NAMALWA (cell line): ENCODE results near the gene AQR.
"Not testable (repeated sequence)": the region's sequence is repeated elsewhere in the genome, so short reads cannot be mapped to it uniquely, and the experiment has no call there.

Experiments
- DNase-seq: peaks from one replicate; pipeline ENCODE4 v3.0.0-alpha.2; 2015; ENCODE audit warnings: low spot score

Gene AQR

DNA sequence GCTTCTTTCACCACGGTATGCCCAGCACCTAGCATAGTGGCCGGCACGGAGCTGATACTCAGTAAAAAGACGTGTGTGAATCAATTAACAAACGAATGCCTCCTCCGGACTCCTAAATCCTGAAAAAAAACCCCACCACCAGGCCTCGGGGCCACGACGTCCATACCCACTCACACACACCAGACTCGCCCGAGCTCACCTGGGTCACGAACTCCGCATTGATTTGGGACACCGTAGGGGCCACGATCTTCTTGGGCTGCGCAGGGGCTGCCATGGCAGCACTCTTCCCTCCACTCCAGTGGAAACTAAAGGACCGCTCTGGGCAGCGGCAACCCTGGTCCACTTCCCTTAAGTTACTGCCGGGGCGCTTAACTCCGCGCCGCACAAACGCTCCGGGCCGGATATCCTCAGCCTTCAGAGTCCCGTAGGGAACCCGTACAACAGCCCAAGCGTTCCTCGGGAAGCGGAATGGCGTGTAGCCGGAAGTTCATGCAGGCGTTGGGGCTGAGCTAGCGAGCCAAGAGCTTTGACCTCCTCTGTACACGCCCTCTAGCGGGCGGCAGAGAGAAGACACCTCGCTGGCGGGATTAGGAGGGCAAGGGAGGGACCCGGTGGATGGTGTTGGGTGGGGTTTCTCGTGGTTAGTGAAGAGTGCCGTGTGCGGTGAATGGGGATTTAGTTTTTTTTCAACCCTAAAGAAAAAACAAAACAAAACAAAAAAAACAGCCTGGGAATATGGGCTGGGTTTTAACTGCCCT lies at the start of gene AQR:
Gene AQR (minus strand): TSS at position 403 of the 758 bp plus-strand sequence. CDS start 129 bp downstream, at position 274.
- DNase-seq, result peak; percentile 97

DNA sequence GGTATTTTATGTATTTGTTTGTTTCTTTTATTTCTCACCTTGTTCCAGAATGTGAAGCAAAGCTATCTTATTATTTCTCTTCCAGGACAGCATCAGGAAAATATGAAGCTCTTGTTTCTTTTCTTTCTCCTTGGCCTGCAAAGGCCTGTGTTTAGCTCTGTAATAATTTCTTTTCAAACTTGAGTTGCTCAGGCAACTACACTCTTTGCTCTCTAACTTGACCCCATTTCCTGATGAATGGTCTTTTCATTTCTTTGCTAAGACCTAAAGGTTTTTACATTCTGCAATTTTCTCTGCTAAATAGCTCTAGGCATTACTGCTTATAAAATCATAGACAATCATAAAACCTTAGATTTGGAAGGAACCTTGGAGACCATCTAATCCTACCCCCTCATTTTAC lies 44.7 kb upstream of the AQR start:
- DNase-seq, result no peak

DNA sequence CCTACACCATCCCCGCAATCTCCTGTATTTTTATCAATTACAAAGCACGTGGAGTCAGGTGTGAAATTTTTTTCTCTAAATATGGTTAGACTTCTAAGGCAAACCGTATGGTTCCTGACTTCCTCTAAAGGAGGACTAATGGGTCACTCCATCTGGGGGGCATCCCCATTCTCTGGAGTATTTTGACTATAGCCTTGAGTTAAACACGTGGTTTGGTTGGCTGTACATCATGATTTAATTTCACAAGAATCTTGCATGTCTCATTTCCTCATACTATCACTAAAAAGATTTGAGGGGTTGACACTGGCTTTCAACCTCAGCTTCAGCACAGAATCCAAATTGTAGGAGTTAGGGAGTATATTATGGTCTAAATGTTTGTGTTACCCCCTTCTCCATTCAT lies 43.8 kb upstream of the AQR start:
- no peak for DNase-seq

DNA sequence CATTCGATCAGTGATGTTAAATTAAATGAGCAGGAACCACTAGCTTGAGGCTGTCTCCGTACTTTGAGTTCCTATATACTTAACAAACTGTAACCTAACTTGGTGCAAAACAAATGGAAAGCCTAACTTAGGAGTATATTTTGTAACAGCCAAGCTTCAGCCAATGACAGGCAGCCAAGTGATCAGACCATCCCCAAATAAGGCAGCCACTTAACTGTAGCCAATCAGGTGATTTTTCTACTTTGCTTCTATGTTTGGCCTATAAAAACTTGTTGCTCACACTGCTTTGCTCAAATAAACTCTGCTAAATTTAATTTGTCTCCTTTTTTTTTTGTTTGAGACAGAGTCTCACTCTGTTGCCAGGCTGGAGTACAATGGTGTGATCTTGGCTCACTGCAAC lies 37.9 kb upstream of the AQR start:
- DNase-seq, result no peak

DNA sequence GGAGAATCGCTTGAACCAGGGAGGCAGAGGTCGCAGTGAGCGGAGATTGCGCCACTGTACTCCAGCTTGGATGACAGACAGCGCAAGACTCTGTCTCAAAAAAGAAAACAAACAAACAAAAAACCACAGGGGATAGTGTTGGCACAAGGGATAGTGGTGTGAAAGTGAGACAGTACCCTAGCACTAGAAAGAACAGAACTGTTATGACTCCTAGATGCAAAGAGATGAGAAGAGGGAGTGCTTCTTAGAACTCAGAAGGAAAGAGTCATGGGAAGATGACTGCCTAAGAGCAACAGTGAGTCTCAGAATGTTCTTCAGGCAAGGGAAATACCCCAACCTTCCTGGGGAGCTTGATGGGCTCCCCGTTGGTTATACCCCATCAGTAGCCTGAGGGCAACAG lies 36.4 kb upstream of the AQR start:
- no peak for DNase-seq

DNA sequence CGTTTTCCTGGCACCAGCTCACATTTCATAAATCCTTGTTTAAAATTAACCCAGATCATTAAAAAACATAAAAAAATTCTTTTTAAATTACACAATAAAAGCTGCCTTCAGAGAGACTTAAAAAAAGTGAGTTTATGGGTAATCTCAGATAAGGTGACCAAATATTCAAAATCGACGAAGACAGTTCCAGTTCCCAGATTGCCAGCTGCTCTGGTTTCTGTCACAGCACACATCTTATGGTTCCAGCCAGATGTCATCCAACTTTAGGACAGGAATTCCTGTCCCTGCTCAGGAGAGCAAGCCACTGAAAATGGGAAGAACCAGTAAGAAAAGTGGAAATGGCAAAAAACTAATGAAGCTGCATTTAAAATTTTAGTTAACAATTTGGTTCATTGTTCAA lies 34.4 kb upstream of the AQR start:
- DNase-seq, result no peak

DNA sequence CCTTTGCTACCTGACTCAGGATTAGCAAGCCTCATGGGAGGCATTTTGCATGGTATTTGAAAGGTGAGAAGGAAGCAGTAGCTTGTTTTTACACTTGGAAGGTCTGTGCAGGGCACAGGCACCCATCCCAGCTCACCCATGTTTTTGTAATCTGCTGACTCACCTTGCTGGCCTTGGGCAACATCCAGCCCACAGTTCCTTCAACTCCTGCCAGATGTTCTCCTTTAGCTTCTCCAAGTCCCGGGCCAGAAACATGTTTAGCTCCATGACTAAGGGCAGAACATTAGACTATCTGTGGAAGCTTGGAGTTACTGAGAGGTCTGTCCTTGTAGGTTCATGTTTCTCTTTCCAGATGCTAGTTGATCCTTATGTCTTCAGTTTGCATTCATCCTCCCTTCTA lies 31.0 kb upstream of the AQR start:
- DNase-seq, result no peak

DNA sequence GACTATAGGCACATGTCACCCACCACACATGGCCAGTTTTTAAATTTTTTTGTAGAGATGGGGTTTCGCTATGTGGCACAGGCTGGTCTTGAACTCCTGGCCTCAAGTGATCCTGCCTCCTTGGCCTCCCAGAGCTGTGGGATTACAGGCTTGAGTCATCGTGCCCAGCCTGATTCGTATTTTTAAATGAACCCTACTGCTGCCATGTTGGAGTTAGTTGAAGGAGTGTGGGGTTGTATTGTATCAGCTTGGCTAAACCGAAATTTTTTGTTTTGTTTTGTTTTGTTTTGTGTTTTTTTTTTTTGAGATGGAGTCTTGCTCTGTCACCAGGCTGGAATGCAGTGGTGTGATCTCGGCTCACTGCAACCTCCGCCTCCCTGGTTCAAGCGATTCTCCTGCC lies 30.4 kb upstream of the AQR start:
- DNase-seq, result no peak

DNA sequence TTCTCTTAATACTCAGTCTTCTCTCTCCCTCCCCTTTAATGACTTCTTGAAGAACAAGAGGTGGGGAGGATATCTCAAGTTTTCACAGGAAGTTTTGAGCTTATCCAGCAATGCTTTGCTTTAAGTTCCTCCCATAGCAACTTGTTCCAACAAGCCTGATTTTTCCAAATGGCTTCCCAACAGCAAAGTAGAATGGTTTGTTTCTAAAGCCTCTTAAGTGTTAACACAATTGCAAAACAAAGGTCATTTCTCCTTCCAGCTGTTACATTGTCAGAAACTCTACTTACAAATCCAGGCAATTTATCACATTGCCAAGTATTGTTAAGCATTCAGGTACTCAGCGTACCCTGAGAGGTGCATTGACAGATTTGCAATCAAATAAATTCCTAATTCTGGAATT lies 25.4 kb upstream of the AQR start:
- DNase-seq, result no peak

DNA sequence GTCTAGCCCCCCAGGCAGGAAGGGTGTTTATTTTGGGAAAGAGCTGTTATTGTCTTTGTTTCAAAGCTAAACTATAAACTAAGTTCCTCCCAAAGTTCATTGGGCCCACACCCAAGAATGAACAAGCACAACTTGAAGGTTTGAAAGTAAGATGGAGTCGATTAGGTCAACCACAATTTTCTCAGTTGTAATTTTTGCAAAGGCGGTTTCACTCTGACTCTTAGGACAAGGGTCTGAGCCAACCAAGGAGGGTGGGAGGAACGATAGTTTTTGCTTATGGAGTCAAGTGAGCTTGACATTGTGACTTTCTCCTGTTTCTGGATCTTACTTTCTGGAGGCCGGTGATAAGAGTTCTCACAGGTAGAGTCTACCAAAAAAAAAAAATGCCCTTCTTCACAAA lies 24.3 kb upstream of the AQR start:
- no peak for DNase-seq

DNA sequence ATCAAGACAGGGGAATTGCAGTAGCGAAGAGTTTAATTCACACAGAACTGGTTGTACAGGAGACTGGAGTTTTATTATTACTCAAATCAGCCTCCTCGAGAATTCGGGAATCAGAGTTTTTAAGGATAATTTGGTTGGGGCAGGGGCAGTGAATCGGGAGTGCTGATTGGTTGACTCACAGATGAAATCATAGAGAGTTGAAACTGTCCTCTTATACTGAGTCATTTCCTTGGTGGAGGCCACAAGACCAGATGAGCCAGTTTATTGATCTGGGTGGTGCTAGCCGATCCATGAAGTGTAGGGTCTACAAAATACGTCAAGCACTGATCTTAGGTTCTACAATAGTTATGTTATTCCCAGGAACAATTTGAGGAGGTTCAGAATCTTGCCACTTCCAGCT lies 23.9 kb upstream of the AQR start:
- no peak for DNase-seq

DNA sequence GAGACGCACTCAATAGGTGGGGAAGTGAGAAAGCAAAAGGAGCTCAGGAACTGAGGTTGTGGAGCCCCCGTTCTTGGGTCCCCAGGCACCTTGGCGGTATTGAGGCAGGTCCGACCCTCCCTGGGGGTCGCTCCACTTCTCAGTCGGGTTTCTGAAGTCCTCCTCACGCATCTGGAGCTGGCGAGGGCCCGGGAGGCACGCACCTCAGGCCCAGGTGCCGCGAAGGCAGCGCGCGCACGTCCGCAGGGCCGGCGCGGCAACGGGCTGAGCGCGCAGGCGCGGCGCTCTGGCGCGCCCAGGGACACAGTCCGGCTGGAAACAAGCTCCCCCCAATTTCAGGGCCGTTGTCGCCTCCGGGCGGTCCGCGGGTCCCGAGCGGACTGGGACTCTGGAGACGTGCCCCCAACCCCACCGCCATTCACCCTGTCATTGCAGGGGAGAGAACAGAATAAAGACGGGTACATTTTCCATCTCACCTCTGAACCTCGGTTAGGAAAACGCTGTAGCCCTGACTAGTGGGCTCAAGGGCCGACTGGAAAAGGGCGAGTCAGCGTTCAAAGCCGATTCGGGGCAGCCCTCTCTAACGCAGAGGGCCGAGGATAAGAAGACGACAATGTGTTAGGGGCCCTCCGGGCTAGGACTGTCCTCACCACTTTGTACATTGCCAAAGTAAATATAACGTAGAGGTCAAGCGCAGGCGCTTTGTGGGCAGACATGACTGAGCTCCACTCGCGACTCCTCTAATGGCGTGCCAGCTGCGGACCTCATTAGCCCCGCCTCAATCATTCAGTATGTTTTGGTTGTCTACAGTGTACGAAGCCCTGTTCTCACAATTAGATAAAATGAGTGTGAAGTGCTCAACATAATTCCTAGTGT lies 18.7 kb upstream of the AQR start, which contains the start of gene ZNF770:
Gene ZNF770 (minus strand): TSS at position 261 of the 876 bp plus-strand sequence. CDS start 4,853 bp downstream, outside the sequence.
- DNase-seq, result peak; percentile 82

DNA sequence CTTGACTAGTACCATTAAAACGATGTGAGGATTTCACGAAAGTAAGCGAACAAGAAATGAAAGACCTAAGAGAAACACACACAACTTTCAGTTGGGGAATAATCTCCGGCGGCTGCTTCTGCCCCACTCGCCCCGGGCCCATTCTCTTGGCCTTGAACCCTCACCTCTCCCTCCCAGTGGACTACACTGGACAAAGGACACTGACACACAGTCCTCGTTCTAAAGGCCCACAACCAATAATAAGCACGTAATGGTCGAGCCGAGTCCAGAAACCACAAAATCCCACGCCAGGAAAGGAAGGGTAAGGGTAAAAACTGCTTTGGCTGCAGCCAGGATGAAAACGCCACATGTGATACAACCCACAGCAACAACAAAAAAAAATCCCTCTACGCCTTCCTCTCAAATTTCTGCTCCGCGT lies 18.1 kb upstream of the AQR start:
- no peak for DNase-seq

DNA sequence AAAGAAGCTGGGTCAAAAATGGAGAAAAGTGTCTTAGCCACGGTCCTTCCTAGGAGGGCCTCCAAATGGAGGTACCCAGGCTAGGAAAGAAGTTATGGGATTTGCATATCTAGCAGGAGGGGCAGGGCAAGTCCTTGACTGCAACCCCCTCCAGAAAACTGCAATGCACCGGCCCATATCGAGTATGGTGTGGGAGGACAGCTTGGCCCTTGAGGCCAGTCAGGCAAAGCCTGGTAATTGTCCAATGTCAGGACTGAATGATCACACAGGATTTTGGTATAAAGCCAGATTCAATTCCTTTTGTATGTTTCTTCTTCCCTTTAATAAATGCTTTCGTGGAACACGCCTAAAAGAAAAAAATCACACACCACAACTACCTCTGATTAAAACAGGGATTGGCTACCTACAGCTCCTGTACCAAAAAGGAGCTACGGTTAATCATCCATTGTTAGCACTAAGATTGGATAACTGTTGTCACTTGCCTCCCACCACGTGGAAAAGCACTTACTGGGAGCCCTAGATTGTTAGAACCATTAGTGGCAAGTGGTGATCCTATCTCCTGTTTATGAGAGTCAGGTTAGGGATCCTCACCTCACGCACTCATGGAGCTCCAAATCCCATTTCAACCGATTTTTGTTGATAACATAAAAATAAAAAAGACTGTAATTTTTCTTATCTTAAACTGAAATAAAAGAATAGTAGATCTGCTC lies 17.4 kb upstream of the AQR start:
- peak; percentile 22 for DNase-seq

DNA sequence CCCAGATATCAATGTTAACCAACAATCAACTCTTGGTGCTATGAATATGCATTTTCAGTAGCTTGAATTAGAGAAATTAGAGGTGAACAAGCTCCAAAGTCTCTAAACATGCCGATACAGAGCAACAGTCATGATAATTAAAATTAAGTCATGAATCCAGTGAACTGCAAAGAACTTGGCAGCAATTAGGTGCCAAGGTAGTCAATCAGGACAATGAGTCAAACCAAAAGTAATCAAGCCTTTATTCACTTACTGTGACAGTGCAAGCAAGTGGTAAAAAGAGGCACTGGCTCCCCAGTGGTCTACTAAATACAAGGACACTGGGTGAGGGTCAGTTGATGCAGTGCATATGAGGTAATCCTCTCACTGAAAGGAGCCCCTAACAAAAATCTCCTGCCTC lies 16.8 kb upstream of the AQR start:
- DNase-seq, result no peak

DNA sequence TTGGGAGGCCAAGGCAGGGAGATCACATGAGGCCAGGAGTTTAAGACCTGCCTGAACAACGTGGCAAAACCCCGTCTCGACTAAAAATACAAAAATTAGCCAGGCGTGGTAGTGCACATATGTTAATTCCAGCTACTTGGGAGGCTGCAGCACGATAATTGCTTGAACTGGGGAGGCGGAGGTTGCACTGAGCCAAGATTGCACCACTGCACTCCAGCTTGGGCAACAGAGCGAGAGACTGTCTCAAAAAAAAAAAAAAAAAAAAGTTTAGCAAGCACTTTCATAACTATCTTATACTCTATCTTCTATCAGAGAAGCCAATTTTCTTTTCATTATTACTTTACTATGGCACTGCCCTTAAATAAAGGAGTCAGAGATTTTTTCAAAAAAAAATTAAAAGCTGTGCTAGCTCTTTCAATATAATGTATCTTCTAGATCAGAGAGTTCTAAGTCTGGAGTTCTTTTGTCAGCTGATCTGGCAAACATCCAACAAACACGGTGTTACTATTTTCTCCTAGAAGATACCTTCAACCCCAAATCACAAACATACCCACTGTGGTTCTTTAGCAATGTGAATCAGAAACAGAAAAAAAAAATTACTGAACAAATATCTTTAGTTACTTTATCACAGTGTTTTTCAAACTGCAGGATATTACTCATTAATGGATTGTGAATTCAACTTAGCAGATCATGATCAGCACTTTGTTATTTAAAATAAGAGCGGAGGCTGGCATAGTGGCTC lies 15.5 kb upstream of the AQR start:
- DNase-seq, result peak; percentile 53

DNA sequence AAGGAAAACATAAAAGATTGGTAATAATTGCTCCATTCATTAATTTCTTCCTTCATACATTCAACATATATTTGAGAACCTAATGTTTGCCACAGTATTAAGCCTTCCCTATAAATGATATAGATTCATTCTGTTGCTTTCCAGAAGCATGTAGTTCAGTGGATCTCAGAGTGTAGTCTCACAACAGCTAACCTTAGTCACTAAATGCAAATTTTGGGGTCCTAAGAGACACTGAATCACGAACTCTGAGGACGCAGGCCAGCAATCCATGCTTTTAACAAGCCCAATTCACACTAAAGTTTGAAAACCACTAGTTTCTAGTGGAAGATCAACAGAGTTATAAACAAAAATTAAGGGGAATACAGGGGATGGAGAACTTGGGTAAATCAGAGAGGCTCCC lies 7.2 kb upstream of the AQR start:
- DNase-seq, result no peak

DNA sequence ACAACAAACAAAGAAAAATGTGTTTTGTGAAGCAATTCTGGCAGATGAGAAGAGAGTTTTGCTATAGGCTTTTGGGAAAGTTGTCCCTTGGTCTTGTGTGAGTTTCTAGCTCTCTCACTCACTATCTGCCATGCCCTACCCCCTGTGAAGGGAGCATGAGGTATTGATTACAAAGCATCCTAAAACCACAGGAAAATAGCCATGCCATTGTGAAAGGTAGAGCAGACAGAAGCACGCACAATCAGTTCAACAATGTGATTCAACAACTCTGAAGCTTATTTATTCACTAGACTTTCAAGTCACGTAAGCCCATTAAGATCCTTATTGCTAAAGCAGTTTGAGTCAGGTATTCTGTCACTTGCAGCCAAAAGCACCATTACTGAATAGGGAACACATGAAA lies 6.5 kb upstream of the AQR start:
- DNase-seq, result no peak

DNA sequence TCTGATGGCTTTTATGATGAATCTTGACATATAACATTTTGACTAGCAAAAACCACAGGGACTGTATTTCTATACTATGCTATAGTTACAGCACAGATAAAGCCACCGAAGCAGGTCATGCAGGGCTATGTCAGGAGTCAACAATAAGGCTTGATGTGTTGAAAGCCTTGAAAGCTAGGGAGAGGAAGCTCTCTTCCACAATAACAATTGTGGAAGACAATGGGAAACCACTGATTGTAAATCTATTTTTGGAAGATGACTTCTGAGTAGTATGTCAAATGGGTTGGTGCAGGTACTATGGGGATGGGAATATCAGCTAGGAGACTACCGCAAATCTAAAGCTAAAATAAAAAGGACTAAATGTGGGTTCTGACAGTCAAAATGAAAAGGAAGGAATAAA lies 4.0 kb upstream of the AQR start:
- no peak for DNase-seq

DNA sequence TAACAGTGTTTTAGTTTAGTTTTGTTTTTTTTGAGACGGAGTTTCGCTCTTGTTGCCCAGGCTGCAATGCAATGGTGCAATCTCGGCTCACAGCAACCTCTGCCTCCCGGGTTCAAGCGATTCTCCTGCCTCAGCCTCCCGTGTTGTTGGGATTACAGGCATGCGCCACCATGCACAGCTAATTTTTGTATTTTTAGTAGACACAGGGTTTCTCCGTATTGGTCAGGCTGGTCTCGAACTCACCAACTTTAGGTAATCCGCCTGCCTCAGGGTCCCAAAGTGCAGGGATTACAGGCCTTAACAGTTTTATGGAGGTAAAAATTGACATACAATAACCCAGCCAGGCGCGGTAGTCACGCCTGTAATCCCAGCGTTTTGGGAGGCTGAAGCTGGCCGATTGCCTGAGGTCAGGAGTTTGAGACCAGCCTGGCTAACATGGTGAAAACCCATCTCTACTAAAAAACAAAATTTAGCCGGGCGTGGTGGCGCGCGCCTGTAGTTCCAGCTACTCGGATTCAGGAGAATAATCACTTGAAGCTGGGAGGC lies 629 bp upstream of the AQR start:
- not testable (repeated sequence) for DNase-seq

DNA sequence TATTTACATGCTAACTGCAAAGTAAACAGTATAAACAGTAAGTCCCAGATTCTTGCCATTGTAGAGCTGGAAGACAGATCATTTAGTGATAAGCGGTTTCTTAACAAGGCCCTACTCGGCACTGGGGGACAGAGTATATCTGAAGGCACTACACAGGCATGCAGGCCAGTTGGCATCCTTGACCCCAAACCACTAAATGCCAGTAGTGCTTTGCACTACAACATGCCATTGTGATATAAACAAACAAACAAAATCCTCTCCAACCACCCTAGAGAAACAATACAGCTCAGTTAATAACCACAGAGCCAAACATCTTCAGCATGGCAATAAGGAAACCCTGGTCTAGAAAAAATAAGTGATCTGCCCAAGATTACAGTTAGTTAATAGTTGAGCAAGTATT lies 5.3 kb downstream of the AQR start:
- no peak for DNase-seq

DNA sequence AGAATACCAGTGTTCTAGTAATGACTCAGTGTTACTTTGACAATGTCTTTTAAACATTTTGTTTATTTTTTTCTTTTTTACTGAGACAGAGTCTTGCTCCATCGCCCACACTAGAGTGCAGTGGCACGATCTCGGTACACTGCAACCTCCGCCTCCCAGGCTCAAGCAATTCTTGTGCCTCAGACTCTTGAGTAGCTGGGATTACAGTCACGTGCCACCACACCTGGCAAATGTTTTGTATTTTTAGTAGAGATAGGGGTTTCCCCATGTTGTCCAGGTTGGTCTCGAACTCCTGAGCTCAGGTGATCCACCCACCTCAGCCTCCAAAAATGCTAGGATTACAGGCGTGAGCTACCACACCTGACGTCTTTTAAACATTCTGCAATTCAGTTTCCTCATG lies 15.7 kb downstream of the AQR start:
- no peak for DNase-seq
